NCI-H1436 (cell line): ENCODE measurements around the gene MECP2.
"Not testable (repeated sequence)": the region's sequence is repeated elsewhere in the genome, so short reads cannot be mapped to it uniquely, and the experiment has no call there.

Source experiments
- DNase-seq: peaks from one replicate; lab custom pipeline; 2025; lab: John Stamatoyannopoulos, UW

Gene MECP2

GRCh38 chrX:154097589-154098541 lies at the start of gene MECP2:
Gene MECP2 (minus strand): TSS chrX:154097717.
- peak; percentile 96 for DNase-seq

DNA sequence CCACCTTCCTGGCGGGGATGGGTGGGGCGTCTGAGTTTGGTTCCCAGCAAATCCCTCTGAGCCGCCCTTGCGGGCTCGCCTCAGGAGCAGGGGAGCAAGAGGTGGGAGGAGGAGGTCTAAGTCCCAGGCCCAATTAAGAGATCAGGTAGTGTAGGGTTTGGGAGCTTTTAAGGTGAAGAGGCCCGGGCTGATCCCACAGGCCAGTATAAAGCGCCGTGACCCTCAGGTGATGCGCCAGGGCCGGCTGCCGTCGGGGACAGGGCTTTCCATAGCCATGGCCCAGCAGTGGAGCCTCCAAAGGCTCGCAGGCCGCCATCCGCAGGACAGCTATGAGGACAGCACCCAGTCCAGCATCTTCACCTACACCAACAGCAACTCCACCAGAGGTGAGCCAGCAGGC lies 46.5 kb upstream of the MECP2 start, which contains the start of gene OPN1LW:
Gene OPN1LW (plus strand): TSS at position 234 of the 400 bp plus-strand sequence. CDS start 41 bp downstream, at position 275.
- not testable (repeated sequence) for DNase-seq

DNA sequence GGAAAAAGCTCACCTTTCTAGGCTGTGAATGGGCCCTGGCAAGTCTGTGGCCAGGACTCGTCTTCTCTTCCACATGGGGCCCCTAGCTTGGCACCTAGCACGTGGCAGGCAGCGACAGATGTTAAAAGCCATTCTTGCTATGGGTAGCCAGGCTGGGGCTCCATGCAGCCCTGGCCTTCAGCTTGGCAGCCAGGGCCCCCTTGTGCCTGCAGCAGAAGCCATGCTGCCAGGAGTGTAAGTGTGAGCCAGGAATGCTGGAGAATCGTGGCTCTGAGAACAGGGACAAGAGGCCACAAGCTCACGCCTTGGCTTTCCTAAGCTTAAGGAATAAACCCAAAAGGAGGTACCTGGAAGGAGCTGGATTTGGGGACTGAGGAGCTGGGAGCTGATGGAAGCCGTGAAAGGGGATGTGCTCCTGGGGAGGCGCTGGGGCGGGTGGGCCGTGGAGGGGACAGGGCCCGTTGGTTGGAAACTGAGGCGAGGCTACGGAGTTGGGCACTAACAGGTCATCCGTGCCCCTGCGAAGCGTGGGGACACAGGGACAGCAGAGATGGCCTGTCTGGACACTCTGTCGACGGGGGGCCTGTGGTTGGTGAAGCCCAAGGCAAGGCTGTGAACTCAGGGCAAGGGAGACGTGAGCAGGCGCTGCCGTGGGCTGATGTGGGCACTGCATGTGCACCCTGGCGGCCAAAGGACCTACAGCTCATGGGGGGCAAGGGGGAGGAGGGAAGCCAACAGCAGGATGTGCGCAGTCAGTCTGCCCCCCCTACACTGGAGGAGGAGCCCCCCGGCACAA lies 45.6 kb upstream of the MECP2 start:
- DNase-seq = no peak

GRCh38 chrX:154142386-154142785 lies 44.9 kb upstream of the MECP2 start:
- no peak for DNase-seq

- DNase-seq = no peak
These were observed 43.2 kb upstream of the MECP2 start for GRCh38 chrX:154140742-154141141.

- no peak for DNase-seq
These were observed 42.7 kb upstream of the MECP2 start for GRCh38 chrX:154140206-154140605.

- DNase-seq = no peak
These were observed 41.3 kb upstream of the MECP2 start for GRCh38 chrX:154138857-154139256.

- peak; percentile 67 for DNase-seq
These were observed 39.2 kb upstream of the MECP2 start for GRCh38 chrX:154136627-154137161.

- DNase-seq = no peak
These were observed 38.1 kb upstream of the MECP2 start for GRCh38 chrX:154135458-154136229.

- DNase-seq = no peak
These were observed 34.8 kb upstream of the MECP2 start for GRCh38 chrX:154132366-154132765.

DNA sequence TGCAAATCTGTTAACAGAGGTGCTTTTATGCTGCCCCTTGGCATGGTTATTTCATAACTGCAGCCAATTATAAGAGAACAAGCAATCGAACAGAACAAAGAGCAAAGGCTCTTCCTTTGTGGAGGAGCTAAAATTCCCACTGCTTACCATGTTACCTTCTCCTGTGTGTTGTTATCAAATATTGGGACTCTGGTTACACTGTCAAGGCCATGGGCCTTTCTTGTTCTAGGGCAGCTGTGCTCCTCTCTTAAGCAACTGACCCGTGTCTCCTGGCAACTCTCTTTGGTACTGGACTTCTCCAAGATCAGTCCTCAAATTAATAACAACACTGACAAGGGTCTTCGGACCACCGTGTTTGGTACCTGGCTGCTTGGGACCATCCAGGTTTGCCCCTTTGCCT lies 34.4 kb upstream of the MECP2 start:
- DNase-seq = no peak

DNA sequence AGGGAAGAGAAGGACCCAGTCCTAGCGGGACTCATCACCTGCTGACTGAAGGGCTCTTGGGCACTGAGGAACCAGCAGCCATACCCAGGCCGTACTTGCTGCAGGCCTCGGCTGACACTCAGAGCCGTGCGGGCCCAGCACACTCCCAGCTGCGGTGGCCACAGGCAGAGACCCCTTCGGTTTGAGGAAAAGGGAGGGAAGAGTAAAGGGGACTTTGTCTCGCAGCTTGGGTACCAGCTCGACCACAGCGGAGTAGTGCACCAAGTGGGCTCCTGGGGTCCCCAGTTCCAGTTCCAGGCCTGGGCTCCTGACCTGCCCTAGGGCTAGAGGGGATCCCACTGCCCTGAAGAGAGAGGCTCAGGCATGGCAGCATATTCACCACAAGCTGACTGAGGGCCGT lies 28.6 kb upstream of the MECP2 start:
- no peak for DNase-seq

DNA sequence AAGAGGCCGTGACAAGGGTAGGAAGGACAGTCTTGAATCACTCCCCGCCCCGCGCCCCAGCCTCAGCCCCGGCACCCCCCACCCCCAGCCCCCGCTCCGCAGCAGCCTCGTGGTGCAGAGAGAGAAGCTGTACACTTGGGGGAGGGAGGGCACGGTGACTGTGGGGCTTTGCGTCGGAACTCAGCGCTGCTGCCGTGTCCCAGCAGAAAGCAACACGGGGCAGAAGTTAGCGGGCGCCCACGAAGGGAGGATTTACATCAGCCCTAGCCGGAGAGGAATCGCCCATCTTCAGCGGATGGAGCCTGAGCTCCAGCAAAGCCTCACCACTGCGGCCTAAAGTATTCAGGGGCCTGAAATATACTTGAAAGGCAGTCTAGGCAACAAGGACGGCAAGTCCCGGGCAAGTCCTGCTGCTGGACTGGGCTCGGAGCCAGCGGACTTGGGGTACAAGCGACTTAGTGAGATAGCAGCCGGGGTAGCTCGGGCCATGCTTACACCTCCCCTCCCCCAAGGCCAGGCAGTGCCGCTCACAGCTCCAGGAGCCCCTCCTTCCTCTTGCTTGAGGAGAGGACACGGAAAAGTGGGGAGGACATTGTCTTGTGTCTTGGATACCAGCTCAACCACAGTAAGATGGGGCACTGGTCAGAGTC lies 28.0 kb upstream of the MECP2 start:
- DNase-seq = no peak

- DNase-seq = no peak
These were observed 26.0 kb upstream of the MECP2 start for GRCh38 chrX:154123241-154124219.

DNA sequence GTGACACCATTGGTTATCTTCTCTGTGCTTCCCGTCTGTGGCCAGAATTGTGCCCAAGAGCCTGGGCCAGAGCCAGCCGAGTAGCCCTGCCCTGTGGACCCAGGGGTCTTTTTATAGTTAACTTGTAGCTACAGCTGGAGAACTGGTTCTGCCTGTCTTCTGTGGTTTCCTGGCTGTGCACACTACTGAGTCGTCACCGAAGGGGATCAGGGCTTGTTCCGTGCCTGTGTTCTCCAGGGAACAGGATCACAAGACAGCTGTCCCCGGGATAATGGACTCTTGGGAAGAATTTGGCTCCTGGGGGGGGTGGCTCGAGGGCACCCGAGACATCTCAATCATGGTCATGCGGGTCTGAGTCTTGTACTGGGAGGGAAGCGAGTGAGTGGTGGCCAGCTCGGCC lies 24.4 kb upstream of the MECP2 start:
- no peak for DNase-seq

DNA sequence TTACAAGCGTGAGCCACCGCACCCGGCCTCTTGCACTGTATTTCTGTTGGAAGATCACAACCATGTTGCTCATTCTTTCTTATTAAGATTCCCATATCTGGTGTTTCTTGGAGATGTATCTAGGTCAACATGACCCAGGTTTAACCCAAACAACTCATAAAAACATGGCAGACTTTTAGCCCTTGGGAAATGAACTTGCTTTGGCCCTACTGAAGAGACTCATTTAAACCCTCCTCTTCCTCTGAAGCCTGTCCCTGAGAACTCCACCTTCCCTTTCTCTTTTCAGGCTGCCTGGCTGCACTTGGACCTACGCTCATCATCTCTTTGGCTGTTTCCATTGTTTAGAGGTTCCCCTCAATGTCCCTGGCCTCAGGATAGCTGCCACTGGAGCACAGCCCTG lies 23.7 kb upstream of the MECP2 start:
- no peak for DNase-seq

GRCh38 chrX:154120567-154120966 lies 23.1 kb upstream of the MECP2 start:
- DNase-seq = no peak

- no peak for DNase-seq
These were observed 20.0 kb upstream of the MECP2 start for GRCh38 chrX:154117566-154117965.

DNA sequence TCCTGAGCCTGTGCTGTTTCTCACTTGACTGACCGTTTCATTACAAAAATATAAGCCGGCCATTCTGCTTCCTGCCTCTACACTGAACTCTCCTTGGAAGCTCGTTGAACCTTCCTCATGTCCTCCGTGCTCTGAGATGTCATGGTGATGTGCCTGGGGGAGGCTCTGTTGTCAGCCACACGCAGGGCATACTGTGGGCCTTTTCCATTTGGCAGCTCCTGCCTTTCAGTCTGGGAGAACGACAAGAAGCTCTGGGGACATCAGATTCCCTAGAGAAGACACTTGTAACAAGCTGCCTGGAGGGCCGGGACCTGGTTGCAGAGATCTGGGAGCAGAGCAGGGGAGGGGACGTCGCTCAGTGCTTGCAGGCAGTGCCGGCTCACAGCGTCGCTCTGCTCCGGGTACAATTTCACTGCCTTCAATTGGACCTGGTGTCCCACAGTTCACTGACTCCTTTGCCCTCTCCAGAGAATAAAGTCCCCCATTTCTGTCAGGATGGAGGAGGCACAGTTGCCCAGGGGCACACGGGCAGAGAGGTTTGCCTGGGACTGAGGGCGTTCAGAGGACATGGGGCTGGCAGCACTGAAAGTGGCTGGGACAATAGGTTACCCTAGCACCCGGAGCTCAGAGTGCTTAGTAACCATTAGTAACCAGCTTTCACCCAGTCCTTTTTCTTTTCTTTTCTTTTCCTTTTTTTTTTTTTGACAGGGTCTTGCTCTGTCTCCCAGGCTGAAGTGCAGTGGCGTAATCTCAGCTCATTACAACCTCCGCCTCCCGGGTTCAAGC lies 19.1 kb upstream of the MECP2 start:
- DNase-seq = no peak
